H54 (cell line): ENCODE measurements around the gene ING4.

Experiments used
- DNase-seq: peaks from one replicate; pipeline ENCODE4 v3.0.0; 2011; ENCODE audit warnings: low spot score, mixed read lengths; ENCODE audit not compliant: insufficient read length
- FAIRE-seq: peaks from 3 replicates; lab custom pipeline; 2011; peaks lifted over from hg19 to GRCh38; lab: Jason Lieb, UNC
- POLR2A ChIP-seq: IDR thresholded peaks from 2 replicates; pipeline ENCODE4 v1.6.1; 2011; ENCODE audit warnings: low read depth, mild to moderate bottlenecking, low read length

Gene ING4

DNA sequence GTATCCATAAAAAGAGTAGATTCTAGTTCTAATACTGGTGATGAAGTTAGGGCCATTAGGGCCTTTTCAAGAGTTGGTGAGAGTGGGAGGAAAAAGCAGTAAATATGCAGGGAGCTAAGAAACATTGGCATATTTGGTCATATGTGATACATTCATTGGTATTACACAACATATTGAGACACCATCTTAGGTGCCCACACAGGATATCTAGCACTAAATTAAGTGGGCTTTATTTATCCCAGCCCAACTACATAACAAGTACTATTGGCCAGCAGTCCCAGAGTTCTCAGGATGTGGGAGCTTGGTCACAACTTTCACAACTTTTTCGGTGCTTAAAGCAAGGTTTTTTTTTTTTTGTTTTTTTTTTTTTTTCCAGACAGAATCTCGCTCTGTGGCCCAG, 2.0 kb upstream of the ING4 start:
- no peak for DNase-seq
- TF ChIP-seq POLR2A: no peak
- no peak for FAIRE-seq

DNA sequence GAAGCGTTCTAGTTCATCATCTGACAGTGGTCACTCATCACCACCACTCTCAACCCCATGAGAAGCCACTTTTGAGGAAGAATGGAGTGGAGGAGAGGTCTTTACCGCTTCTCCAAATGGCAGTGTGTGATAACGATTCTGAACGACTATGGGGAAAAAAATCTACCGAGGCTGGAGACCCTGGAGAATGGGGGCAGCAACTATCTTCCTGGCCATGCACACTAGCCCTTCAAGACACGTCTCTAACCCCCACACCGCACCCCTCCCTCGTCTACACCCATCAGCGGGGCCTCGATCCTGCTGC, 365 bp downstream of the ING4 start:
- DNase-seq: peak; percentile 43
- no peak for TF ChIP-seq POLR2A

DNA sequence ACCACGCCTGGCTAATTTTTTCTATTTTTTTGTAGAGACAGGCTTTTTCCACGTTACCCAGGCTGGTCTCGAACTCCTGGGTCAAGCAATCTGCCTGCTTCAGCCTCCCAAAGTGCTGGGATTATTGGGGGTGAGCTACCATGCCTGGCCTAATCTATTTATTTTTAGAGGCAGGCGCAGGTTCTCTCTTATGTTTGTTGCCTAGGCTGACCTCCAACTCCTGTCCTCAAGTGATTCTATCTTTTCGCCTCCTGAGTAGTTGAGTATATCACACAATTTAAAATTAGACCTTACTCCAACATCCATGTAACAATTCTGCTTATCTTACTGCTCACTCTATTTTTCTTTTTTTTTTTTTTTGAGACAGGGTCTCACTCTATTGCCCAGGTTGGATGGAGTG, 8.9 kb downstream of the ING4 start:
- TF ChIP-seq POLR2A: no peak
- FAIRE-seq (no peak), DNase-seq (no peak)

More for the DNA sequence above, 365 bp downstream of the ING4 start:
- no peak for FAIRE-seq

DNA sequence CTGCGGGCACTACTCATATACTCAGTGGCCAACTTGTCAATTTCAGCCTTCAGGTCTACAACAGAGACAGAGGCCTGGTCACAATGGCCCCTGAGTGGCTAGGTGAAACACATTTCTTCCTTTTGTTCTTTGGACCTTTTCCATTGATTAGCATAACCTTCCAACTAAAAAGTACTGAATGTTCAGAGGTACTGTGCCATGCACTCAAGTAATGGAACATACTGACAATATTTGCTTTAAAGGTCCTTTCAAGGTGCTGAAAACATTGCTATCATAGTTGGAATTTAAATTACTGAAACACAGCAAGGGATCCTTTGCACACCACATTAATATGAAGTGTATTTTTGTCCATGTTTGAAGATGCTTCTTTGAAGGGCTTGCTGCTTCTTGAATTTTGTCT, 9.6 kb downstream of the ING4 start:
- DNase-seq (no peak), FAIRE-seq (no peak)

DNA sequence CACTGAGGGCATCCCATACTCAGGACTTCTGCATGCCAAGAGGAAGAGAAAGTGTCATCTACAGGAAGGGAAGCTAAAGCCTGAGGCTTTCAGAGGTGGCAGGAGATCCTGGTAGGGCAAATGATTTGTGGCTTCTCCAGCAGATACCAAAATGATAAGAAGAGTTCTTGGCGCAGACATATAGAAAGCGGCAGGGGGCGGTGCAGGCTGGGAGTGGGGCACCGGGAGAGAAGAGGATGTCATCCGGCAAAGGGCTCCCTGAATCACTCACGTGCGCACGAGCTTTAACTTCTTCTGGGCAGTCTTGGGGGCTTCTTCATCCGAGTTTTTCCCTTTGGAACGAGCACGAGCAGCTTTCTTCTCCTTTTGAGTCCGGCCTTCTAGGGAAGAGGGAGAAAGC, 10.5 kb downstream of the ING4 start:
- TF ChIP-seq POLR2A: no peak
- FAIRE-seq (no peak), DNase-seq (no peak)

More for the DNA sequence above, 9.6 kb downstream of the ING4 start:
- no peak for TF ChIP-seq POLR2A

DNA sequence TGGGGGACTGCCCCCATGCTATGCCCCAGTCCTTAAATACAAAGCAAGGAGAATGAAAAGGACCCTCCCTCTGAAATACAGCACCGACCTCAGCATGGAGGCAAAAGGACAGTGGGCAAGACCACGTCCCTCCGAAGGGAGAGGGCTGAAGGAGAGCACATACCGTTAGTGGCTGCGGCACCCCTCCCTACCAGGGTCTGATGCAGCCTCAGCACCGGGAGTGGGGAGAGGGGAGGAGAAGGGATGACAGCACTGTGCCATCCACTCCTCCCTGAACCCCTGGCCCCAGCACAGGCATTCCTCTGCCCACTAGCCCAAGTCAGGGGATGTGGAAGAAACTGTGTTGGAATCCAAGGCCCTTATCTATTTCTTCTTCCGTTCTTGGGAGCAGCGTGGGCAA, 12.1 kb downstream of the ING4 start:
- TF ChIP-seq POLR2A: no peak
- no peak for FAIRE-seq

DNA sequence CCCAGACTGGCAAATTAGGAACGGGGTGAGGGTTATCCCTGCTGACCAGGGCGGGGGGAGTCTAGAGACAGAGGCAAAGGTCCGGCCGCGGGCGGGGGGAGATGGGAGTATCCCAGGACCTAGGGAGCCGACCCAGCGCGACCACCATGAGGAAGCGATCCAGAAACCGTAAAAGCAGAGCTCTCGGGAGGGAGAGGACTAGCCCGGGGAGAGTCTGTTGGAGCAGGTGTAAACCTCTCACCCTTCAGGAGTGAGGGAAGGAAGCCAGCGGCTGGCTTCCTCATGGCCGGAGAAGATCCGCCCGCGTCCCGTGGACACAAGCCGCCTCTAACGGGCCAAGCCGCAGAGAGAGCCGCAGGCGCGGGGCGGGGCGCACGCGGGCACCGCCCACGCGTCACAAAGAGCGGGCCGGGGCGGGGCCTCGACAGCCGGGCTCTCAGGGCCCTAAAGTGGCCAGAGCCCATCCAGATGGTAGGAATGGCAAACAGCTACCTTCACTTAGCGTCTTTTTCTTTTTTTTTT, 15.8 kb downstream of the ING4 start, which contains the start of gene ACRBP:
ACRBP (minus strand) TSS at position 350 of the 522 bp plus-strand sequence; CDS start at position 284, 66 bp downstream.
- no peak for DNase-seq
- TF ChIP-seq POLR2A: no peak
- FAIRE-seq: no peak

More for the DNA sequence above, 12.1 kb downstream of the ING4 start:
- DNase-seq: no peak

DNA sequence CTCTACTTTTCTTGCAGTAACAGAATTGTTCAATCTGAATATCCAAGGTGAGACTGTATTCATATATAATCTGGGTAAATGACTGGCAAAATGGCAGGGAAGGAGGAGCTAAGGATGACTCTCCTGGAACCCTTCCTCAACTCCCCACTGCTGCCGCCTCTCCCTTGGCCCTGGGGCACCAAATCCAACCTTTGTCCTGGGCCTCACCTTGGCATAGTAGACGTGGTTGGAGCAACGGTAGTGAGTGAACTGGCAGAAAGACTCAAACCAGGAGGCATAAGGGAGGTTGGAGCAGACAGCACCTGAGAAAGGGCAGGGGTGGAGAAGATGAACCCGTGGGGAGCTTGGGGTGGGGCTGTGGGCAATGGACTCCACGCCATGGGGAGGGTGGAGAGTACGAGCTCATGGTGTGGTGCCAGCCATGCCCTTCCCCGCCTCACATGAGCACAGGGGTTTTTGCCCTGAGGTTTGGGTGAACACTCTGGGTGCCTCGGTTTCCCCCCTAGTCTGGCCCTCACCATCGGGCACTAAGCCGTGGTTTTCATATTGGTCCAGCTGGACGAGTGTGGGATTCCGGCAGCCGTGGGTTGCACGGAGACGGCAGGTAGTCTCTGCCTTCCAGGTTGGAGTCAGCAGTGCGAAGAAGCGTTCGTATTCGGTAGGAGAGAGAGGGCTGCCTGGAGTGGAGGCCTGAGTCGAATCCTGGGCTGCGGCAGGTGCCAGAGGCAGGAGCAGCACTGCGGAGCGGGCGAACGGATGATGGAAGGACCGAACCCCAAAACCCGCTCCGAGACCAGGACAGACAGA, 16.4 kb downstream of the ING4 start:
- no peak for DNase-seq
- FAIRE-seq: no peak
- TF ChIP-seq POLR2A: no peak

DNA sequence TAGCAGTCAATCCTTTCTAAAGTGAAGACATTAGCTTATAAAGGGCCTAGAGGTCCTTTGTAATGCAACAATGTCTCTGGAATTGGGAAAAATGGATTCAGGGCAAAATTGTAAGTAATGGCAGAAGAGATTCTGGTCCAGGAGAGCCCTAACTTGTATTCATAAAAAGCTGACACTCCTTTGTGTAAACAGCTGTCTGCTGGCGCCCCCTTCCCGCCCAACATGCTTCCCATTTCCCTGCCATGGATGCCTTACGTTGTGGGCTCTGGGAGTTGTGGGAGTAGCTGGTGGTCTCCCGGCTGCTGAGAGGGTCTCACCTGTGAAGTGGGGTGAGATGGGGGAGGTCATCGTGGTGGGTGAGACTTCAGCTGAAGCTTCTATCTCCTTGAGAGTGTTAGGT, 18.0 kb downstream of the ING4 start:
- no peak for FAIRE-seq
- DNase-seq: no peak
- TF ChIP-seq POLR2A: no peak

DNA sequence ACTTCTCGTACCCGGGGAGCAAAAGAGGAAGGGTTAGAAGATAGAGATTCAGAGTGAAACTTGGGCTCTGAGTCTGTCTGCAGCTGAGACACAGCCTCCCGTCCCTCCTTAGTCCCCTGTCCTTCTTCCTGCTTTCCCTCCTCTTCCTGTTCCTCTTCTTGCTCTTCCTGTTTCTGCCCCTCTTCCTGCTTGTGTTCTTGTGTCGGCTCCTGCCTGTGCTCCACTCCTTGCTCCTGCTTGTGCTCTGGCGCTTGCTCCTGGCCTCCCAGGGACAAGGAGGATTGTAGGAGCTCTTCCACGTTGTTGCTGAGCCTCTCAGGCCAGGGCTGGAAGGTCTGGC, 18.7 kb downstream of the ING4 start:
- FAIRE-seq (no peak), DNase-seq (no peak)
- no peak for TF ChIP-seq POLR2A

DNA sequence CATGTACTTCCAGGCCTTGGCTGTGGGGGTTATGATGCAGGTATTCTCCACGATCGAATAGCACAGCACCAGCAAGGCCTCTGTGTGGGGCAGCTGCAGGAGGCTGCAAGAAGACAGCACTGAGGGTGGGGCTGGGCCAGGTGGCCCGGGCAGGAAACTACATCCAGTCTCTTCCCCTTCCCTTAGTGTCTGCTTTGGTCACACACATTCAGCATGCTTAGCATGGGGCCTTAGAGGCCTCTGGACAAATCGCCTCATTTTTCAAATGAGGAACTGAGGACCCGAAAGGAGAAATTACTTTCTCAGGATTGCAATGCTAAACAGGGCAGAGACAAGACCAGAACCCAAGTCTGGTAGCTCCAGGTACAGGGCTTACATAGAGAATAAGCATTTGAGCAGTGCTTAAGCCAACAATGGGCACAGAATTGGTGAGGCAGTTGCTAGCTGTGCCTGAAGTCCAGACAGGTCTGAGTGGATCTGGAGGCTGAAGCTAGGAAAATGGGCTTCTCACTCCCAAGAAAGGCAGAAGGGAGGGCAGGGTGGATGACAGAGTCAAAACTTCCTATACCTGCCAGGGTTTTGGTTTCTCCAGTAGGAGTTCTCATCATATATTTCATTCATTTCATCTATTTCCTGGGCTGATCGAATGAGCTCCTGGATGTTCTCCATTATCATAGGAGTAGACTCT, 19.2 kb downstream of the ING4 start:
- no peak for FAIRE-seq
- no peak for DNase-seq
- no peak for TF ChIP-seq POLR2A

DNA sequence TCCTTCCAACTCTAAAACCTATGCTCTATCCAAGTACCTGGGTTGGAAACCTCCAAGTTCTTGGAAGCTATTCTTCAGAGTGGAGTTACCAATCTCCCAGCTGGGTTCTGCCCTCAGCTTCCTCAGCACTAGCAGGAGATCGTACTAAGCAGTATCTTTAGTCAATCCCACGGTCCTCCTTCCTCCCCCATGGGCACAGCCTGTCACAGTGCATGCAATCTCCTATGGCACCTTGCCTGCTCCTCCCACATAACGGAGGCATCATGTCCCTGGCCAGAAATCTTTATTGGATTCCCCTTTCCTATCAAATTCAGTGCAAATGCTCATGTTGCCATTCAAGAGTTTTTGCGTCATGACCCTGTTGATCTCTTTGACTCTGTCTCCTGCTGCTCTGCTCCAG, 21.8 kb downstream of the ING4 start:
- no peak for FAIRE-seq
- DNase-seq: no peak
- TF ChIP-seq POLR2A: no peak

DNA sequence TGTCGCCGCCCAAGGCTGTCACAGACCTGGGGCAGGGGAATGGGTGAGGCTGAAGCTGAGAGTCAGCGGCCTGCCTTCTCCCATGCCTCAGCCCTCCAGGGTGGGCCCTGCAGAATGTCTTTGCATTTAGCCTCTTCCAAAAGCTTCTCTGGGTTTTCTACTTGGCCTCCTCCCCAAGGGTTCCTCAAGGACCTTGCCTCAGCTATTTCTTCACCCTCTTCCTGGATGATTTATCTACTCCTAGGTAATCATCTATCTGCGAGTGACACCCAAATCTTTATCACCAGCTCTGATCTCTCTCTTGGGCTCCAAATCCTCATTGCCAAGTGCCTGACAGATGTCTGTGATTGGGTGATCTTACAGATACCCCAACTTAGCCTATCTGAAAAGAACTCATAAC, 22.4 kb downstream of the ING4 start:
- no peak for FAIRE-seq
- TF ChIP-seq POLR2A: no peak
- no peak for DNase-seq

DNA sequence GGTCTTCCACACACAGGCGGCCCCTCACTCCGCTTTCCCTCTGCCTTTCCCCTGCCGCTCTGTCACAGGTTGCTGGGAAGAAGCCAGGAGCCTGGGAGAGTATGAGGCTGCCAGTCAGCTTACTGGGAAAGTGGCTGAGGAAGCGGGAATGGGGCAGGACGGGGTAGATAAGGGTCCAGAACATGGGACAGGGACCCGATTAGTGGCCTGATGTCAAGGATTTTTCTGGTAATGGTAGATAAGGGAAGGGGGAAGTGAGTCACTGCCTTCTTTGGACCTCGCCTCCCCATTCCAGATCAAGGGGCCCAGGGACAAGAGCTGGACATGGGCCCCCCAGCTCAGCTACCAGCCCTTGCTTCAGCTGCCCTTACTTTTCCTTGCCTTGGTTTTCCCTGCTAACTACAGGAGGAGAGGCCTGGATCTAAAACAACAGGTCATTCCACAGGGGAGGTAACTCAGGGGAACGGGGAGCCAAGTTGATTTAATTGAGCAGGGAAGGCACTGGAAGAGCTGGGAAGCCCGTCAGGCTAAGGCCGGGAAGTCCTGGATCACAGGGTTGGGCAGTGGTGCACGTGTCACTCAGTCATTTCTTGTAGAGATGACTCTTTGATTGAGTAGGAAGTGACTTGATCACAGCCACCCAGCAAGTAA, 23.6 kb downstream of the ING4 start:
- no peak for DNase-seq
- no peak for FAIRE-seq
- TF ChIP-seq POLR2A: no peak
